SHP77 treated with DMSO at 0.1 percent for 48 hours (cell line): ENCODE data around the gene SSH2.
"Not testable (repeated sequence)": the region's sequence is repeated elsewhere in the genome, so short reads cannot be mapped to it uniquely, and the experiment has no call there.

Source experiments
- DNase-seq: peaks from one replicate; lab custom pipeline; 2025; lab: John Stamatoyannopoulos, UW

SSH2 gene

DNA sequence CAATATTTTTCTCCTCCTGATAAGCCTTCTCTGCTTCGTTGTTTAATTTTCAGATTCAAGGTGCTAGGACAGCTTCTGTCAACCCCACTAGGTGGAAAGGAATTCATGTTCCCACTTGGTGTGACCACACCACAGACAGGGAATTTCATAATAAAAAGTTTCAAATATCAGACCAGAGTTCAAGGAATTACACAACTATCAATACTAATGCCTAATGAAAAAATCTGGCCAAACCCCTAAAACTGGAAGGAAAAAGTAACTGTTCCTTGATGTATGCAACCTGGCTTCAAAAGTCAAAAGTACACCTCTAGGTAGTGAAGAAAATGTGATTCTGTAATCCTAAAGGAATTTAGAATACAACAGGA is 219.5 kb downstream of the SSH2 start:
- no peak for DNase-seq

- DNase-seq: no peak
Measured at GRCh38 chr17:29709866-29710519, 220.0 kb downstream of the SSH2 start.

GRCh38 chr17:29707212-29707571 is 222.8 kb downstream of the SSH2 start:
- no peak for DNase-seq

- DNase-seq: no peak
Measured at GRCh38 chr17:29706045-29706431, 224.0 kb downstream of the SSH2 start.

DNA sequence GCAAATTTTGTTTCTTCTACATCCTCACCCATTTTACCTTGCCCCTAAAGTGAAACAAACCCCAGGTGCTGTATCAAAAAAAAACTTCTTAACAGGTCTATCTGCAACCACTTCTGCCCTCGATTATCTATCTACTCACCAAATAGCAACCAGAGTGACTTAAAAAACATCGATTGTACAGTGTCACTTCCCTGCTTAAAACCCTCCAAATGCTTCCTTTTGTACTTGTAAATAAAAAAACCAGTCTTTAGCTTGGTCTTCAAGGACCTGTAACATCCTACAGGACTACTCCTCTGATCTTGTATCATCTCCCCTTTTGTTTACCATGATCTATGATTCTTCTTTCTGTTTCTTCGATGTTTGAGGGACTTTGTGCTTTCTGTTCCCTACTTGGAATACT is 224.6 kb downstream of the SSH2 start:
- DNase-seq: no peak

DNA sequence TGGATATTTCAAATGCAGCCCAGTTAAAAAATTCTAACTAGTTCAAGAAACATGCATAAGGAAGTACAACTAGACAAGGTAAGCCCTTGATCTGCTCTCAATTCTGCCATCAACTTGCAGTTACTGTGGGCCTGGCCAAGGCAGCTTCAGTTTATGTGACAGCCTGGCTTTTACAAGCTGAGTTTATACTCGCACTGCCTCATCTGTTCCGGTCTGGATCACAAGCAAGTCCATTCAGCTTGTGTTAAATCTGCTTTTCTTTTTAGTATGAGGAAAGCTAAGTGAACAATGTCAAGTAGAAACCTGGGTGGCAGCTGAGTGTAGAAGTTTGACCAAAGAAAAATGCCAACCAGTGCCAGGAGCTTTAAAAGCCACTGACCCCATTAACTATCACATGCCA is 230.7 kb downstream of the SSH2 start:
- DNase-seq: no peak

GRCh38 chr17:29698837-29699236 is 231.2 kb downstream of the SSH2 start:
- no peak for DNase-seq

- no peak for DNase-seq
Measured at GRCh38 chr17:29698019-29698777, 231.8 kb downstream of the SSH2 start.

- no peak for DNase-seq
Measured at GRCh38 chr17:29697371-29697770, 232.7 kb downstream of the SSH2 start.

GRCh38 chr17:29694918-29695563 is 235.0 kb downstream of the SSH2 start:
- DNase-seq: no peak

GRCh38 chr17:29693751-29694150 is 236.3 kb downstream of the SSH2 start:
- DNase-seq: no peak

- no peak for DNase-seq
Measured at GRCh38 chr17:29687596-29687995, 242.4 kb downstream of the SSH2 start.

DNA sequence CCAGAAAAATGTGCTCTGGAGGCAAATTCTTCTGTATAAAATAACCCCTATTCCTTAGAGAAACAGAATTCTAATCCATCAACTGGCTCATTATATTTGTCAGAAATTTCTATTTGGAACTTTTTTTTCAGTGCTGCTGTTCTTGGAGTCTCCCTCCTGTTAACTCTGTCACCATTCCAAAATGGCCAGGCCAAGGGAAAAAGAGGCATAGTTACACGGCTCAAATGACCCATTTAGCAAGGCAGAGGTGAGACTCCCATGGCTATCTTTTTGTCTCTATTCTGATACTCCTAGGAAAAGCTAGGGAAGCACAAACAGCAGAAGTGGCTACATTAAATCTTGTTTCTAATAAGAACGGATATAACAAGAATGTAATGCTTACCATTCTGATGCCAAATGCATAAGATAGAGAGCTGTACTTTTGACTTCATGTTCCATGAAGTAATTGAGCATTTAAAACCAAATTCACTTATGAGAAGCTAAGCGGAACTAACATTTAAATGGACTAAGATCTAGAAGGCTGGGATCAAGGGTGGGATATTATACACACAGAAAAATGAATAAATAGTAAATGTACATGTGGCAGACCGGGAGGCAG is 242.9 kb downstream of the SSH2 start:
- no peak for DNase-seq

- no peak for DNase-seq
Measured at GRCh38 chr17:29683481-29683880, 246.5 kb downstream of the SSH2 start.

DNA sequence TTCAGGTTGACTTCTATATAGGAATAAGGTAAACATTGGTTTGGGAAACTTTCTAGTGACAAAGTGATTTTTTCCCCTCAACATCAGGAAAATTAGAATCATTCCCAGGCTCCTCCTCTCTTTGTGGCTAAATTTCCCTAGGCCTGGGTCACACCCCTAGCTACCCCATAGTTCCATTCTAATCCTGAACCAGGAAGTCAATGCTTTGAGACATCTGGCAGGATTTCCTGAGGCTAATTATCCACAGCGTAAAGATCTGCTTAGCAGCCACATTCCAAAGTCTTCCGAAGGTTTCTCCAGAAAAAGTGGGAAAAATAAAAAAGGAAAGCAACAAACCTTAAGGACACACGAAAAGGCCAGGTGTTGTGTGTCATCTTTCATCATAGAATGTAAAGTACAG is 247.0 kb downstream of the SSH2 start:
- DNase-seq: no peak

GRCh38 chr17:29682054-29682453 is 248.0 kb downstream of the SSH2 start:
- no peak for DNase-seq

DNA sequence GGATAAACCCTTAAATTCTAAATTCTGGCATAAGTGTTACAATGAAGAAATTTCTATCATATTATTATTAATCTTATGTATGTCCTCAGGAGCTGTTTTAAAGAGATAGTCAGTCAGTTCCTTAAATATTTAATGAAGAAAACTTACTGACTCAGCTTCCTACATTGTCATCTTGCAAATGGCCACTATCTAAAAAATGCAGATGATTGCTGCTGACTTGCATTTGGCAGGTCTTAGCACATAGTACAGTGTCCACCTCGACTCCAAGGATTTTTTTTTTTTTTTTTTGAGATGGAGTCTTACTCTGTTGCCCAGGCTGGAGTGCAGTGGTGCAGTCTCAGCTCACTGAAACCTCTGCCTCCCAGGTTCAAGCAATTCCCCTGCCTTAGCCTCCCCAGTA is 252.2 kb downstream of the SSH2 start:
- DNase-seq: no peak

GRCh38 chr17:29677221-29677791 is 252.7 kb downstream of the SSH2 start:
- no peak for DNase-seq

DNA sequence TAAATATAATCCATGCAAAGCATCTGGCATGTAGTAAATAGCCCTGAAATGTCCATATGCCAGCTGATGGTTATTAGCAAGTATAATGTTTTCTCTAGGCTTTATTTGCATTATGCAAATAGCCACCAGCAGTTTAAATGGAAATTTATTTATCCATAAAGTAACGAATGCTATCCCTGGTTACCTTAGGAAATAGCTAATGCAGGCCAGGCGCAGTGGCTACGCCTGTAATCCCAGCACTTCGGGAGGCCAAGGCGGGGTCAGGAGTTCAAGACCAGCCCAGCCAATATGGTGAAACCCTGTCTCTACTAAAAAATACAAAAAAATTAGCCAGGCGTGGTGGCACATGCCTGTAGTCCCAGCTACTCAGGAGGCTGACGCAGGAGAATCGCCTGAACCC is 254.1 kb downstream of the SSH2 start:
- DNase-seq: not testable (repeated sequence)

GRCh38 chr17:29674281-29674680 is 255.7 kb downstream of the SSH2 start:
- no peak for DNase-seq

- no peak for DNase-seq
Measured at GRCh38 chr17:29671661-29672060, 258.4 kb downstream of the SSH2 start.

DNA sequence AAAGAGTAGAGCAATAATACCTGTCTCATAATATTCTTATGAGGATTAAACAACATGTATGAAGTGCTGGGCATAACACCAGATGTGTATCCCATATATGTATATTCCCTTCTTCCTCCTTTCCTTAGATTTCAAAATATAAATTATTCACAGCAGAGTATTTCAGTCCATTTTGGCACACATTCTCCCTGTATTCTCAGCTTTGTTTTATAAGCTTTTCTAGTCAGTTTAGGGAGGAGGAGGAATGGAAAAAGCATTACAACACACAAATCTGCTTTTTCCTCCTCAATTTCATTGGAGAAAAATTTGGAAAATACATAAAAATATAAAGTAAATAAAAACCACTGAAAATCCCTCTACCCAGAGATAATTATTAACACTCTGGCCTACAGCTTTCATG is 260.8 kb downstream of the SSH2 start:
- DNase-seq: no peak

GRCh38 chr17:29667969-29668368 is 262.1 kb downstream of the SSH2 start:
- DNase-seq: no peak
